Right cardiac atrium (tissue), 5 donors: Measurements from ENCODE around the gene HMCN1. TPM values are rescaled to one million over a fixed set of nuclear protein-coding genes. Genes with fewer than 3 reads are reported as not detected.
A peak's percentile ranks its signal among the peaks of the same experiment; 100 is the strongest.

Source experiments
- ATAC-seq, 2 donors: fragments of 200-7000 bp; cut with Tn5 transposase; one replicate each; pipeline versions ENCODE4 v1.8.0 to v1.9.1; 2020; ENCODE audit warnings: moderate library complexity in 2 of 2, mild to moderate bottlenecking in 1 of 2
- DNase-seq, 3 donors: peaks; one replicate each; pipeline ENCODE4 v3.0.0-alpha.2; 2020
- H3K27ac ChIP-seq: one replicate; pipeline ENCODE4 v1.5.1; 2013; ENCODE audit warnings: mild to moderate bottlenecking, low read length, control low read depth, moderate library complexity
- H3K27me3 ChIP-seq: one replicate; pipeline ENCODE4 v1.6.1; 2013; ENCODE audit not compliant: control insufficient read depth, insufficient read depth
- H3K4me1 ChIP-seq: one replicate; pipeline ENCODE4 v1.6.1; 2013; ENCODE audit warnings: low read length; ENCODE audit not compliant: control insufficient read depth, insufficient read depth
- H3K4me3 ChIP-seq: one replicate; pipeline ENCODE4 v1.5.1; 2013; ENCODE audit warnings: low read length, control low read depth
- H3K9me3 ChIP-seq: one replicate; pipeline ENCODE4 v1.6.1; 2013; ENCODE audit warnings: low read length; ENCODE audit not compliant: control insufficient read depth
- WGBS: extraction: QIAGEN DNeasy Blood & Tissue Kit; methylation state at CpG from one replicate; pipeline ENCODE4 v1.1.7; 2013; 5-methylcytosine and 5-hydroxymethylcytosine counted together
- intact Hi-C, 4 donors: fragments of 100-400 bp; cut with DNase I; formaldehyde crosslinking; loops; one replicate each; pipeline versions ENCODE4 v1.11.0 to v1.14.0; 2022 to 2023
- polyA plus RNA-seq: library from polyadenylated mRNA; stranded (reverse); fragments of 200-250 nt; gene quantifications from one replicate; pipeline ENCODE4 v1.2.3, GENCODE V29; 2013
- total RNA-seq, 4 donors: library from RNA; stranded (reverse); fragmentation: NEBNext Ultra II Directional; extraction: Animal tissue kit (Norgen Biotek cat#: 25700); gene quantifications; one replicate each; pipeline ENCODE4 v1.2.1, GENCODE V29; 2021
- donor health status: healthy with polysubstance abuse.
- donor health status: DM: no; HTN: yes; CAD: no.
- donor health status: DM: no; HTN: no; CAD: no.
- donor health status: DM: no; HTN: yes; CAD: no; lungs with severe emphysema.
- donor health status: DM: yes; HTN: yes; CAD: no.

Gene HMCN1
- total and polyA plus RNA-seq, 5 donors, result 4.0 to 17.1 (median 14.8) TPM

DNA sequence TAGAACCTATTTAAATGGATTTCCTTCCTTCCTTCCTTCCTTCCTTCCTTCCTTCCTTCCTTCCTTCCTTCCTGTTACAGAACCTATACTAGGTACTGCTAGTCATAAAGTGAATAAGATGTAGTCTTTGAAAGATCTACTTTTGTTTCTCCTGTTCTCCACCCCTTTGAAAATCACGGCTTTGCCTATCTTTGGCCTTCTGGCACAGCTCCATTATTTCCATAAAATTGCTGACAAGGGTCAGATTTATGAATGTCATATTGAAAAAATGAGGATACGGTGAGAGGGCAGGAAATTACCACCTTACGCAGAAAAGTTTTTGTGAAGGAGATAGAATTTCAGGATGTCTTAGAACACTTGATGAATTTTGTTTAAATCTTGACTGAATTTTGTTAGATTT lies 18.1 kb upstream of the HMCN1 start:
- H3K27me3 ChIP-seq, result no peaks in the 10 kb centered on the region
- no peak for DNase-seq
- no peaks in the 10 kb centered on the region for H3K4me1 ChIP-seq
- 60% methylated on average over 3 of the region's 3 CpGs for WGBS
- intact Hi-C loops, result no loop called here
- H3K27ac ChIP-seq, result no peak overlapping the region
- H3K4me3 ChIP-seq, result no peak overlapping the region
- no peak for ATAC-seq
- H3K9me3 ChIP-seq, result no peaks in the 10 kb centered on the region

DNA sequence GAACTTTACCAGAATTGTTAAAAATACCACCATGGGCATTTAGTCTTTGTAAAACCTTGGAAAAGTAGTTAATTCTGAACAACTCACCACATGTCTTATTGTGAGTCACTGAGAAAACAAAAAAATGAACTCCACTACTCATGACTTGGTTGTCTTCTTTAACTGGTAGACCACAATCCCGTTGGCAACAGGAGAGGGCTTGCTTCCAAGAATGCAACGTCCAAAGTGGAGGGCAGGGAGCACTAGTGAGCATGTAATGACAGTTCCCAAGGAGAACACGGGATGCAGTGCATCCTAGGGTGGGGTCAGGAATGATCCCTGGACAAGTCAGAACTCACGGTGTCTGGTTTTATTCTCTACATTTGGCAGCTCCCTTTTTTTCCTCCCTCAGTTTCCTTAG lies 15.2 kb upstream of the HMCN1 start:
- Histone ChIP-seq H3K4me3 (no peak overlapping the region), H3K9me3 (no peaks in the 10 kb centered on the region), H3K4me1 (no peaks in the 10 kb centered on the region), H3K27me3 (no peaks in the 10 kb centered on the region), H3K27ac (no peak overlapping the region)
- 12% methylated on average over 4 of the region's 4 CpGs for WGBS
- ATAC-seq (peak; percentile 59 to 71), DNase-seq (peak in 2 of 3 donors; percentile 22 to 47)
- intact Hi-C loops, result no loop called here

DNA sequence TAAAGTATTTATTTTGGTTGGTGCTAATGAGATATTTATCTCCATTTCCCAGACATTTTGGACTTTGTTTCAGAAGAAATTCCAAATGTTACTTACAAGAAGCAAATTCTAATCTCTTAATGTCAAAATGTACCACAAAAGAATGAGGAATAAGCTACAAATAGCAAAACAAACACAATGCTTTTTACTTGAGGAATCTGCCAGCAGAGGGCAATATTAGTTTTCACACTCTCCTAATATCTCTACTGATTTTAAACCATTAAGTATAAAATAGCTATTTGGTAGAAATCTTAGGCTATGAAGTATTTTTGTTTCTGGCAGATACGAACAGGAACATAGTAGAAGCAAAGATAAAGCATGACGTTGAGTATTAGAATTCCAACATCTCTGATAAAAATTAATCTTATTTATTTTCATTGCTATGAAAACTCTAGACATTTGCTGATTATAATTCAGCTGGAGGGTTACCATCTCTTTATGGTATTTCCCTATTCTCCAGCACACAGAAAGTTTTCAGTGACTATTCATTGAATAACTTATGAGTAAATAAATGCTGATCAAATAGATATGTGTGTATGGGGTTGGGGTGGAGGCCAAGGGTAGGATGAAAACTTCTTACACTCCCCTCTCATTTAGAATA lies 13.4 kb upstream of the HMCN1 start:
- no peak overlapping the region for H3K27ac ChIP-seq
- no peaks in the 10 kb centered on the region for H3K4me1 ChIP-seq
- WGBS, result 13% methylated on average over 2 of the region's 2 CpGs
- no peak for DNase-seq
- H3K9me3 ChIP-seq, result no peaks in the 10 kb centered on the region
- no peak overlapping the region for H3K4me3 ChIP-seq
- intact Hi-C loops, result loop anchor here (5.0 to 10.0 kb wide), 2 partner anchors 484 to 492 kb away; no protein-coding TSS in a partner anchor
- no peaks in the 10 kb centered on the region for H3K27me3 ChIP-seq
- peak; percentile 83 to 87 for ATAC-seq

DNA sequence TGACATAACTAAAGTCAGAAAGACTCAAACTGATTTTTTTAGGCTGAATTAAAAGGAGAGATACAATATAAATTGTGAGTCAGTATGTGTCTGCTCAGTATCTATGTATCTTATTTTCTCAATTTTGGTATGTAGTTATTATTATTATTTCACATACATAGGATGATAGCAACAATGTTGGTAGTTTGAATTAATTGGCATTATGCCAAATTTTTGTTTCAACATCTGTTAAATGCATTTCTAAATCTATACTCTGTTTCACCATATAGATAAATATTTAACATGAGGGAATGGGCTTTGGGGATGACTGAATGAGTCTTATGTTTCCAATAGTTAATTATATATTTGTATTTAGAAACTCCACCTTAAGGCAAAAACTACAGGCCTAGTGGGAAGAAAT lies 12.6 kb upstream of the HMCN1 start:
- Histone ChIP-seq H3K4me3 (no peak overlapping the region), H3K27me3 (no peaks in the 10 kb centered on the region), H3K27ac (no peak overlapping the region), H3K4me1 (no peaks in the 10 kb centered on the region), H3K9me3 (no peaks in the 10 kb centered on the region)
- intact Hi-C loops, result loop anchor here (5.0 to 10.0 kb wide), 2 partner anchors 483 to 491 kb away; no protein-coding TSS in a partner anchor
- DNase-seq (no peak), ATAC-seq (no peak)

DNA sequence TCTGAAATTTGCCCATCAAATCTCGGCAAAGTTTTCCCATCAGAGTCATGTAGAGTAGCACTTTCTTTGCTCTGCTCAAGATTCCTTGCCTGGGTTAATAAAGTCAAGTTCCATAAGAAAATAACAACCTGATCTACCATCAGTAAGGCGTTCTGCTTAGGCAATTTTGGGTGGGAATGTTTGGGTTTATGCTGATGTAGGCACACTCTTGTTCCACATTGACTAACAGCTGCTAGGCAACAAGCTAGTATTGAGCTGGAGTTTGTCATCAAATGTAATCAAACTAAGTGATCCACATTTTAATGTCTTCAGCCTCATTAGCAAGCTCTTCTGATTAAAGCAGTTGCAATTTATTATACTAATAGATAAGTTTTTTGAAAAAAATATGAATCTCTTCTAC lies 12.1 kb upstream of the HMCN1 start:
- Histone ChIP-seq H3K27ac (no peak overlapping the region), H3K27me3 (no peaks in the 10 kb centered on the region), H3K4me1 (no peaks in the 10 kb centered on the region), H3K4me3 (no peak overlapping the region), H3K9me3 (no peaks in the 10 kb centered on the region)
- intact Hi-C loops, result loop anchor here (5.0 to 10.0 kb wide), 2 partner anchors 483 to 490 kb away; no protein-coding TSS in a partner anchor
- DNase-seq (no peak), ATAC-seq (no peak)
- WGBS, result 90% methylated on average over 2 of the region's 2 CpGs

DNA sequence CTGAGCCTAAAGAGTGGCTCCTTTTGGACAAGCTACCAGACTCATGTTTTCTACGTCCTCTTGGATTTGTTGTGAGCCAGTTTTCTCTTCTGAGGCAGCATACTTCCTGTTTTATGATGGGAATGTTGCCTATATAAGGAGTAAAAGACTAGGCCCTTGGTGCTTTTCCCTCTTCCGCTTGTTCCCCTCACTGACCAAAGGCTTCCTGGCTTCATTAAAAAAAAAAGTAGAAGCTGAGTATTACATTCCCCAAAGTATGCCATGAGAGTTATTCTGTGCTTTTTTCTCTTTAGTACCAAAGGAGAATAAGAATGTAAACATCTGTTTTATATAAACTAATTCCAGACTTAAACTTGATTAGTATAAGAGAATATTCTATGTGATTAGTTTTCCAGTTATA lies 6.5 kb upstream of the HMCN1 start:
- Histone ChIP-seq H3K27me3 (no peaks in the 10 kb centered on the region), H3K4me1 (no peaks in the 10 kb centered on the region), H3K4me3 (no peak overlapping the region), H3K27ac (no peak overlapping the region), H3K9me3 (no peaks in the 10 kb centered on the region)
- intact Hi-C loops, result loop anchor here in 1 of 4 donors (10.0 kb wide), 1 partner anchor 477 kb away; no protein-coding TSS in a partner anchor
- WGBS, result 73% methylated on average over 2 of the region's 2 CpGs
- DNase-seq (no peak), ATAC-seq (no peak)

DNA sequence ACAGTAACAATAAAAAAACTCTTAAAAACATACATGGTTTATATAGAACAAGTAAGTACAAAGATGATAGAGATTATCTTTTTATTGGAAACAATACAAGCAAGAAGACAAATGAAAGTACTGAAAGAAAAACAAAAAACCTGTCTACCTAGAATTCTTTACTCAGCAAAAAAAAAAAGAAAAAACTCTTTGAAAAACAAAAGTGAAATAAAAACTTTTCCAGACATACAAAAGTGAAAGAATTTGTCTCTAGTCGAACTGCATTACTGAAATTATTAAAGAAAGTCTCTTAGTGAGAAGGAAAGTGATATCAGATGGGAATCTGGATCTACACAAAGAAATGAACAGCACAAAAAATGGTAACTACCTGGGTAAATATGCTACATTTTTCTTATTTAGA lies 2.7 kb upstream of the HMCN1 start:
- no peak overlapping the region for H3K4me3 ChIP-seq
- H3K9me3 ChIP-seq, result no peaks in the 10 kb centered on the region
- DNase-seq (no peak), ATAC-seq (no peak)
- 73% methylated on average over 1 of the region's 1 CpG for WGBS
- H3K27me3 ChIP-seq, result no peaks in the 10 kb centered on the region
- no peak overlapping the region for H3K27ac ChIP-seq
- peaks cover 3% of the 10 kb centered on the region for H3K4me1 ChIP-seq
- intact Hi-C loops, result no loop called here

DNA sequence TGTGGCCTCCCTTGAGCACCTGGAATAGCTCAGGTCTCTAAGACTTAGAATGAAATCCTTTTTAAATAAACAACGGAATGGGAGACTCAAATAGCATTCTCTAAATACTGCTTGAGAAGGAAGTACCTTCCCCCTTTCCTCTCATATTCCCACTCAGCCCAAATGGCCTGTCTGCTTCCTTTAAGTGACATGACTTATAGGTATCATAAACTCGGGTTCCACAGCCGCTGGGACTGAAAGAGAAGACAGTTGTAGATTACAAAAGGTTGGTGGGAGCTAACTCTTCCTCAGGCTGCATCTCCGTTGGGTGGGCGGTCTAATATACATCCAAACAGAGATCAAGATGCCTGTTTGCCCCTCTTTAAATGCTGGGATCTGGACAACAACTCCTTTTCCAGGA lies 1.2 kb upstream of the HMCN1 start:
- DNase-seq (no peak), ATAC-seq (no peak)
- intact Hi-C loops, result no loop called here
- Histone ChIP-seq H3K4me3 (no peak overlapping the region), H3K9me3 (no peaks in the 10 kb centered on the region), H3K27me3 (no peaks in the 10 kb centered on the region), H3K27ac (no peak overlapping the region), H3K4me1 (peaks cover 3% of the 10 kb centered on the region)
- 82% methylated on average over 5 of the region's 5 CpGs for WGBS

DNA sequence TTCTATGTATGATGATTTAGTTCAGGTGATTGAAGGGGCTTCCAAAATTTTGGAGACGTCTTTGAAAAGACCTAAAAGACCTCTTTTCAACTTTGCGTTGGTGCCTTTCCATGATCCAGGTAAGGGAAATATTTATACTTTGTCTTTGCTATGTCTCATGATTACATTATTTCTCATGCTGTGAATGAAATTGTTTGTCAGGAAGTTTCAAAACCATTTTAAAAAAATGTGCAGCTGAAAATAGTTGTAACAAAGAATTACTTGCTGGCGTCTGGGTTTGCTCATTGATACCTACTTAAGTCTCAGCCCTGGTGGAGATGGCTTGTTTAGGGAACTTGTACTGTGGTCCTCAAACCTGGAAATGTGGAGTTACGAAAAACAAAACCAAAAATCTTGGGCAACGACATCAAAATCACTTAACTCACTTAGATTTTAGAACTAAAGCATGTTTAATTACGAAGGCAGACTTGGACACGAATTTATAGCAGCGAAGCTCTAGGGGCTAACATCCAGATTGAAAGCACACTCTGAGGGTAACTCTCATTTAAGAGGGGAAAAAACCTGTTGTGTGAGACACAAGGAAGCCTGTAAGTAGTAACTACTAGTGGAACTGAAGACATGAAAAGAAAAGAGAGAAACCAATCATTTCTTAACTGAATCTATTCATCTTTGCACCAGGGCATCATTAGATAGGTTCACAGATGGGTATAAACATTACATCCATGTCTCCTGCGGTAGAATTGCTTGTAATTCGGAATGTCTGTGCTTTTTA lies 924 bp downstream of the HMCN1 start:
- intact Hi-C loops, result no loop called here
- Histone ChIP-seq H3K9me3 (no peaks in the 10 kb centered on the region), H3K27me3 (no peaks in the 10 kb centered on the region), H3K4me3 (peak overlapping the region; percentile 46), H3K27ac (no peak overlapping the region), H3K4me1 (peaks cover 3% of the 10 kb centered on the region)
- DNase-seq (no peak), ATAC-seq (no peak)
- 26% methylated on average over 10 of the region's 10 CpGs for WGBS

DNA sequence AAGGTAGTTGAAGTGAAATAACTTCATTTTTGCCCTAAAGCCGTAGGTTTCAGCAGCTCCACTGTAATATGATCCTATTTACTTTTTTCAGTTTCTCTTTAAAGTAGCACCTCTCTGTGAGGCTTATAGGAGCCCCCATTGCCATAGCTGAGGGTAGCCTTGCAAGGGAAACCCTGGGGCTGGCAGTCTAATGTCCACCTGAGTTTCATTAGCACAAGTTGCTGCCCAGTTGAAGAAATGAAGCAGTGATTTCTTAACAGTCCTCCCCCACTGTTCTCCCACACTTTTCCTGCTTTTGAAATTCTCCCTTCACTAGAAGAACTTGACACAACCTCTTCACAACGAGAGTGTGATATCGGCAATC lies 1.5 kb downstream of the HMCN1 start:
- Histone ChIP-seq H3K4me3 (peak overlapping the region; percentile 46), H3K4me1 (peaks cover 3% of the 10 kb centered on the region), H3K27me3 (no peaks in the 10 kb centered on the region), H3K9me3 (no peaks in the 10 kb centered on the region), H3K27ac (no peak overlapping the region)
- intact Hi-C loops, result no loop called here
- WGBS, result 21% methylated on average over 3 of the region's 3 CpGs
- ATAC-seq (no peak), DNase-seq (no peak)

DNA sequence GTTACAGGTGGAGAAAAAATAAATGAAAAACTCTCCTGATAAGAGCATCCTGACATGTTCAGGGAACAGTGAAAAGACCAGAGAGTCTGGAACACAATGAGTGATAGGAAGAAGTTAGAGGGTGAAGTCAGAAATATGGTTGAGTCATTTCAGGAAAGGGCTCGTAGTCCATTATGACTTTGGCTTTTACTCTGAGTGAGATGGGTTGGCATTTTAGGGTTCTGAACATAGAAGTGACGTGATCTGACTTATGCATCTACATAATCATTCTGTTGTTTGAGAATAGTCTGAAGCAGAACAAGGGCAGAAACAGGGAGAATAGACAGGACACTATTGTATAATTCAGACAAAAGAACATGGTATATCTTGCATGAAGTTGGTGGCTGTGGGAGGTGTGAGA lies 5.8 kb downstream of the HMCN1 start:
- ATAC-seq, result no peak
- Histone ChIP-seq H3K4me1 (no peaks in the 10 kb centered on the region), H3K4me3 (no peak overlapping the region), H3K27me3 (no peaks in the 10 kb centered on the region), H3K9me3 (peaks cover 2% of the 10 kb centered on the region), H3K27ac (no peak overlapping the region)
- DNase-seq, result no peak
- intact Hi-C loops, result no loop called here
- WGBS, result 88% methylated on average over 2 of the region's 2 CpGs
